Prostate gland (tissue), 2 donors: ENCODE measurements around the gene PIM3. TPM values are rescaled to one million over a fixed set of nuclear protein-coding genes. Genes with fewer than 3 reads are reported as not detected.

Source experiments
- DNase-seq: peaks from one replicate; pipeline ENCODE4 v3.0.0-alpha.2; 2019; ENCODE audit warnings: low spot score
- H3K27ac ChIP-seq, 2 donors: fragments of 200-600 bp; sonication (generic); 2 replicates each; pipeline ENCODE4 v1.5.1; 2017 to 2019
- H3K27me3 ChIP-seq: fragments of 200-600 bp; sonication (generic); replicated peaks from 2 replicates; pipeline ENCODE4 v1.5.1; 2019; ENCODE audit not compliant: insufficient read depth
- H3K36me3 ChIP-seq, 2 donors: fragments of 200-600 bp; sonication (generic); 1 replicate in 1 of 2; 2 replicates in 1 of 2; pipeline versions ENCODE4 v1.5.1 to v1.8.1; 2017 to 2019
- H3K4me1 ChIP-seq: fragments of 200-600 bp; sonication (generic); replicated peaks from 2 replicates; pipeline ENCODE4 v1.5.1; 2019
- H3K4me3 ChIP-seq, 2 donors: fragments of 200-600 bp; sonication (generic); 2 replicates each; pipeline ENCODE4 v1.5.1; 2017 to 2019
- H3K9me3 ChIP-seq: fragments of 200-600 bp; sonication (generic); 2 replicates; pipeline ENCODE4 v1.5.1; 2017
- CTCF ChIP-seq, 4 experiments: fragments of 200-600 bp in 2 of 4; fragments of 450-650 bp in 2 of 4; sonication (generic) in 2 of 4; IDR thresholded peaks; 1 replicate in 3 of 4; 2 replicates in 1 of 4; pipeline ENCODE4 v1.5.1; 2016 to 2019; ENCODE audit warnings: antibody characterized with exemption in 4 of 4, mild to moderate bottlenecking in 2 of 4, moderate library complexity in 2 of 4
- POLR2A ChIP-seq: fragments of 450-650 bp; IDR thresholded peaks from one replicate; pipeline ENCODE4 v1.6.1; 2016; ENCODE audit warnings: antibody characterized with exemption, mild to moderate bottlenecking
- POLR2AphosphoS5 ChIP-seq: sonication (generic); formaldehyde crosslinking; IDR thresholded peaks from one replicate; pipeline ENCODE4 v1.6.1; 2017; ENCODE audit warnings: antibody characterized with exemption
- WGBS: methylation state at CpG from one replicate; pipeline ENCODE4 v1.1.5; 2018; 5-methylcytosine and 5-hydroxymethylcytosine counted together
- intact Hi-C: fragments of 100-400 bp; cut with DNase I; formaldehyde crosslinking; loops from one replicate; pipeline ENCODE4 v1.14.2; 2022
- total RNA-seq, 2 donors: library from RNA; depleted of rRNA; stranded (reverse); fragments of >200 nt; gene quantifications; one replicate each; pipeline ENCODE4 v1.1.0, GENCODE V29; 2016

Gene PIM3
- total RNA-seq, 2 donors from 2014 or later, result 126 to 183 TPM

- 87% methylated on average over 7 of the region's 16 CpGs for WGBS
- Histone ChIP-seq H3K36me3 (no peaks in the 10 kb centered on the region), H3K27ac (peak overlapping the region; percentile 44 to 92), H3K4me3 (no peak overlapping the region), H3K9me3 (no peaks in the 10 kb centered on the region), H3K4me1 (peaks cover 7% of the 10 kb centered on the region), H3K27me3 (no peaks in the 10 kb centered on the region)
- DNase-seq, result no peak
- intact Hi-C loops, result loop anchor here (5.0 kb wide), 1 partner anchor 42 kb away; no protein-coding TSS in a partner anchor
- TF ChIP-seq POLR2A (no peak), POLR2AphosphoS5 (no peak), CTCF (IDR thresholded peaks at IDR 0.05) (no peak)
These were observed 8.5 kb downstream of the PIM3 start for GRCh38 chr22:49968831-49969661.

GRCh38 chr22:49969751-49970527 lies 9.4 kb downstream of the PIM3 start:
- Histone ChIP-seq H3K4me1 (peaks cover 7% of the 10 kb centered on the region), H3K36me3 (no peaks in the 10 kb centered on the region), H3K27me3 (no peaks in the 10 kb centered on the region), H3K4me3 (no peak overlapping the region), H3K27ac (peak overlapping the region; percentile 42 to 44), H3K9me3 (no peaks in the 10 kb centered on the region)
- TF ChIP-seq POLR2A (no peak), POLR2AphosphoS5 (no peak), CTCF (IDR thresholded peaks at IDR 0.05) (no peak)
- 67% methylated on average over 7 of the region's 8 CpGs for WGBS
- DNase-seq, result no peak
- intact Hi-C loops, result loop anchor here (5.0 kb wide), 1 partner anchor 43 kb away; no protein-coding TSS in a partner anchor

- Histone ChIP-seq H3K27ac (peak overlapping the region; percentile 75 to 79), H3K27me3 (no peaks in the 10 kb centered on the region), H3K36me3 (no peaks in the 10 kb centered on the region), H3K4me1 (peaks cover 7% of the 10 kb centered on the region), H3K4me3 (peak overlapping the region; percentile 38 to 40), H3K9me3 (no peaks in the 10 kb centered on the region)
- TF ChIP-seq POLR2A (peak; percentile 93), POLR2AphosphoS5 (peak; percentile 99), CTCF (IDR thresholded peaks at IDR 0.05) (no peak)
- intact Hi-C loops, result no loop called here
- peak; percentile 94 for DNase-seq
- WGBS, result 10% methylated on average over 30 of the region's 32 CpGs
These were observed 10.1 kb downstream of the PIM3 start for GRCh38 chr22:49970528-49971231.

GRCh38 chr22:49971232-49972162 lies 10.9 kb downstream of the PIM3 start:
- Histone ChIP-seq H3K27me3 (no peaks in the 10 kb centered on the region), H3K9me3 (no peaks in the 10 kb centered on the region), H3K36me3 (no peaks in the 10 kb centered on the region), H3K4me3 (peak overlapping the region; percentile 38 to 40), H3K27ac (peak overlapping the region; percentile 75 to 79), H3K4me1 (peaks cover 7% of the 10 kb centered on the region)
- no peak for TF ChIP-seq POLR2AphosphoS5
- TF ChIP-seq CTCF (IDR thresholded peaks at IDR 0.05), result no peak
- TF ChIP-seq POLR2A, result peak; percentile 47
- 8% methylated on average over 77 of the region's 81 CpGs for WGBS
- DNase-seq, result peak; percentile 51
- intact Hi-C loops, result no loop called here
